ENCODE results near the gene MXD1. TPM values are rescaled to one million over a fixed set of nuclear protein-coding genes. Genes with fewer than 3 reads are reported as not detected.
A peak's percentile ranks its signal among the peaks of the same experiment; 100 is the strongest.

MXD1 gene
- total and polyA plus RNA-seq, 8 donors = 1.5 to 8.6 (median 5.0) TPM

GRCh38 chr2:69988086-69988635 lies 73.3 kb downstream of the MXD1 start:
- DNase-seq (no peak), FAIRE-seq (no peak), ATAC-seq (no peak)
- no peak overlapping the region for H3K4me3 ChIP-seq
- no peak overlapping the region for H3K27ac ChIP-seq
- no peaks in the 10 kb centered on the region for H3K9me3 ChIP-seq
- intact Hi-C loops (cut with DNase I) = no loop called here
- H3K36me3 ChIP-seq = no peaks in the 10 kb centered on the region
- no peaks in the 10 kb centered on the region for H3K4me1 ChIP-seq
- no peaks in the 10 kb centered on the region for H3K27me3 ChIP-seq
- TF ChIP-seq CTCF (IDR thresholded peaks at IDR 0.05) = no peak
- WGBS, 2 donors = 97% methylated on average over 5 of the region's 5 CpGs

GRCh38 chr2:69989009-69989408 lies 74.1 kb downstream of the MXD1 start:
- no peak overlapping the region for H3K4me3 ChIP-seq
- no peaks in the 10 kb centered on the region for H3K4me1 ChIP-seq
- no peaks in the 10 kb centered on the region for H3K27me3 ChIP-seq
- DNase-seq (no peak), FAIRE-seq (no peak), ATAC-seq (no peak)
- H3K36me3 ChIP-seq = peaks cover 0 to 8% (median 0%) of the 10 kb centered on the region in 3 donors
- WGBS, 2 donors = 74 to 79% methylated on average over 3 of the region's 3 CpGs
- intact Hi-C loops (cut with DNase I) = no loop called here
- no peak overlapping the region for H3K27ac ChIP-seq
- TF ChIP-seq CTCF (IDR thresholded peaks at IDR 0.05) = no peak
- no peaks in the 10 kb centered on the region for H3K9me3 ChIP-seq

GRCh38 chr2:69989441-69990105 lies 74.7 kb downstream of the MXD1 start:
- DNase-seq (no peak), FAIRE-seq (no peak), ATAC-seq (peak in 1 of 4 donors; percentile 22)
- H3K9me3 ChIP-seq = no peaks in the 10 kb centered on the region
- H3K4me1 ChIP-seq = no peaks in the 10 kb centered on the region
- H3K27ac ChIP-seq = no peak overlapping the region
- no peak overlapping the region for H3K4me3 ChIP-seq
- H3K36me3 ChIP-seq = peaks cover 0 to 8% (median 0%) of the 10 kb centered on the region in 3 donors
- intact Hi-C loops (cut with DNase I) = no loop called here
- H3K27me3 ChIP-seq = no peaks in the 10 kb centered on the region
- WGBS, 2 donors = 89 to 90% methylated on average over 12 of the region's 12 CpGs
- TF ChIP-seq CTCF (IDR thresholded peaks at IDR 0.05) = no peak

Other genes with a start within 250 kb of the MXD1 start
- 100 to 1,000 TPM; 338 to 762 (median 463) TPM for gene ANXA4, start 173.0 kb upstream of the MXD1 start, total RNA-seq
- 100 to 1,000 TPM; 215 to 540 TPM for gene ANXA4, start 173.0 kb upstream of the MXD1 start, polyA plus RNA-seq
- gene GMCL1, start 85.4 kb upstream of the MXD1 start, total RNA-seq = 10 to 100 TPM in 2 of 6 donors, 1 to 10 TPM in 4; 9.2 to 15.4 (median 9.4) TPM
- gene GMCL1, start 85.4 kb upstream of the MXD1 start, polyA plus RNA-seq = 10 to 100 TPM in 1 of 2 donors, 1 to 10 TPM in 1; 7.6 to 12.9 TPM
- 10 to 100 TPM in 3 of 6 donors, 1 to 10 TPM in 3; 8.3 to 18.5 (median 12.1) TPM for gene SNRNP27, start 21.2 kb upstream of the MXD1 start, total RNA-seq
- 10 to 100 TPM; 11.2 to 27.9 TPM for gene SNRNP27, start 21.2 kb upstream of the MXD1 start, polyA plus RNA-seq
- under 1 TPM; 0.12 to 0.44 (median 0.17) TPM for gene ASPRV1, start 46.5 kb downstream of the MXD1 start, total RNA-seq
- gene ASPRV1, start 46.5 kb downstream of the MXD1 start, polyA plus RNA-seq = 1 to 10 TPM in 1 of 2 donors, under 1 TPM in 1; 0.80 to 1.2 TPM
- 100 to 1,000 TPM; 121 to 232 (median 177) TPM for gene PCBP1, start 172.4 kb downstream of the MXD1 start, total RNA-seq
- gene PCBP1, start 172.4 kb downstream of the MXD1 start, polyA plus RNA-seq = 100 to 1,000 TPM; 132 to 179 TPM